Measurements from ENCODE around the gene SLC35E1. TPM values are rescaled to one million over a fixed set of nuclear protein-coding genes. Genes with fewer than 3 reads are reported as not detected.

Gene SLC35E1
- total RNA-seq, 1 experiment from 2014 or later, result 49.1 TPM

- no peak overlapping the region for H3K9ac ChIP-seq (ENCODE audit: low read length)
- no peak overlapping the region for H2AFZ ChIP-seq (ENCODE audit: low read depth, low read length, poor library complexity, severe bottlenecking)
- no peak overlapping the region for H3K4me2 ChIP-seq (ENCODE audit: low read length)
- ChIA-PET RAD21 (ENCODE audit: low non-redundant PET in 1 of 2, low total read pairs in 2 of 2, uncharacterized antibody in 2 of 2, unreplicated experiment in 2 of 2) (interaction anchor here in 1 of 2 experiments (0.5 kb wide), 1 partner anchor 93 kb away, joined by 5 read pairs; no protein-coding TSS in a partner anchor), POLR2A (no interaction called here), CTCF (no interaction called here)
- TF ChIP-seq SP1 (IDR thresholded peaks at IDR 0.05; ENCODE audit: low read depth) (no peak), SRF (IDR thresholded peaks at IDR 0.05; ENCODE audit: low read depth) (no peak), CEBPB (IDR thresholded peaks at IDR 0.05; ENCODE audit: low read depth) (no peak), TCF7L2 (IDR thresholded peaks at IDR 0.05; ENCODE audit: borderline replicate concordance, extremely low read depth, insufficient read depth, insufficient read length) (no peak), ZBTB33 (IDR thresholded peaks at IDR 0.05; ENCODE audit: extremely low read depth, insufficient replicate concordance, low read length) (no peak), POLR2A (IDR thresholded peaks at IDR 0.05; ENCODE audit: borderline replicate concordance, extremely low read depth, insufficient read depth, insufficient read length) (no peak), POLR2AphosphoS5 (IDR thresholded peaks at IDR 0.05; ENCODE audit: low read depth, low read length) (no peak), ELF1 (IDR thresholded peaks at IDR 0.05; ENCODE audit: borderline replicate concordance, low read depth) (no peak), EGR1 (IDR thresholded peaks at IDR 0.05; ENCODE audit: low read depth) (no peak), ZFX (IDR thresholded peaks at IDR 0.05) (no peak), REST (IDR thresholded peaks at IDR 0.05; ENCODE audit: low read depth) (no peak), EZH2phosphoT487 (IDR thresholded peaks at IDR 0.05; ENCODE audit: borderline replicate concordance) (no peak), SIN3A (IDR thresholded peaks at IDR 0.05; ENCODE audit: low read depth) (no peak), FOSL1 (IDR thresholded peaks at IDR 0.05; ENCODE audit: low read depth) (no peak), CTCF (IDR thresholded peaks at IDR 0.05 in 2 of 3, conservative IDR thresholded peaks at IDR 0.05 in 1 of 3; ENCODE audit: borderline replicate concordance in 1 of 3, insufficient read depth in 1 of 3, low read depth in 2 of 3, low read length in 2 of 3) (no peak)
- ATAC-seq (no peak), DNase-seq (ENCODE audit: low read depth, low spot score) (no peak)
- no peaks in the 10 kb centered on the region for H3K9me3 ChIP-seq (ENCODE audit: control insufficient read depth in 1 of 2, insufficient read depth in 1 of 2, low read depth in 1 of 2, low read length in 2 of 2)
- H3K4me1 ChIP-seq (ENCODE audit: control insufficient read depth in 1 of 2, insufficient read depth in 2 of 2, low read length in 2 of 2), result peaks cover 3 to 5% of the 10 kb centered on the region in 2 experiments; a peak in 3 of 4 replicates
- no peaks in the 10 kb centered on the region for H3K27me3 ChIP-seq (ENCODE audit: insufficient read depth, low read length)
- 0 out of 2 replicates have a peak, but pooled peaks cover 5% of the 10 kb centered on the region for H4K20me1 ChIP-seq (ENCODE audit: insufficient read depth)
- H3K27ac ChIP-seq (ENCODE audit: low read depth, low read length), result no peak overlapping the region
- H3K4me3 ChIP-seq (replicated peaks in 1 of 2; ENCODE audit: low read depth in 1 of 2, low read length in 2 of 2), result no peak overlapping the region
- H3K79me2 ChIP-seq (ENCODE audit: insufficient read depth, low read length), result peaks cover 100% of the 10 kb centered on the region
- no peaks in the 10 kb centered on the region for H3K9me2 ChIP-seq (ENCODE audit: insufficient read depth)
- no TSS peak for BruUV-seq (replicated peaks)
- intact Hi-C loops (cut with micrococcal nuclease), result no loop called here
- H3K36me3 ChIP-seq (ENCODE audit: control insufficient read depth in 1 of 2, insufficient read depth in 2 of 2, low read length in 2 of 2), result no peaks in the 10 kb centered on the region
Measured at GRCh38 chr19:16605115-16605514, 32.9 kb upstream of the SLC35E1 start.
